WI38 (cell line): Measurements from ENCODE around the gene IGSF23.
A peak's percentile ranks its signal among the peaks of the same experiment; 100 is the strongest.

Source experiments
- H3K4me3 ChIP-seq: 2 replicates; pipeline ENCODE4 v1.5.1; 2011; ENCODE audit warnings: low read depth, mild to moderate bottlenecking, control low read depth, low read length
- TF ChIP-seq, protein P1 (sequence below): IDR thresholded peaks from 2 replicates; pipeline ENCODE4 v1.5.1; 2012; ENCODE audit warnings: low read depth, mild to moderate bottlenecking, control low read depth, low read length

The IGSF23 gene

DNA sequence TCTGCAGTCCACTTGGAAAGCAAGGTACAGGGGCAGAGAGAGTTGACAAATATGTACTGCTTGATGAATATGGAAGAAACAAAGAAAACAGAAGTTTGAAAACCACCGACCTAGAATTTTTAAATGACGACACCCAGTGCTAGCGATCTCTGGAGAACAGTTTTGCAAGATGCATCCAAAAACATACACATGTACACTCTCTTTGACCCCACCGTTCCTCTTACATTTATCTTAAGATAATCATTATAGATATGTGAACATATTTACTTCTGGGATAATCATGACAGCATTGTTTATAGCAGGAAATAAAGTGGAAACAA, 40.8 kb upstream of the IGSF23 start:
- no peak overlapping the region for H3K4me3 ChIP-seq
- TF ChIP-seq, protein P1, sequence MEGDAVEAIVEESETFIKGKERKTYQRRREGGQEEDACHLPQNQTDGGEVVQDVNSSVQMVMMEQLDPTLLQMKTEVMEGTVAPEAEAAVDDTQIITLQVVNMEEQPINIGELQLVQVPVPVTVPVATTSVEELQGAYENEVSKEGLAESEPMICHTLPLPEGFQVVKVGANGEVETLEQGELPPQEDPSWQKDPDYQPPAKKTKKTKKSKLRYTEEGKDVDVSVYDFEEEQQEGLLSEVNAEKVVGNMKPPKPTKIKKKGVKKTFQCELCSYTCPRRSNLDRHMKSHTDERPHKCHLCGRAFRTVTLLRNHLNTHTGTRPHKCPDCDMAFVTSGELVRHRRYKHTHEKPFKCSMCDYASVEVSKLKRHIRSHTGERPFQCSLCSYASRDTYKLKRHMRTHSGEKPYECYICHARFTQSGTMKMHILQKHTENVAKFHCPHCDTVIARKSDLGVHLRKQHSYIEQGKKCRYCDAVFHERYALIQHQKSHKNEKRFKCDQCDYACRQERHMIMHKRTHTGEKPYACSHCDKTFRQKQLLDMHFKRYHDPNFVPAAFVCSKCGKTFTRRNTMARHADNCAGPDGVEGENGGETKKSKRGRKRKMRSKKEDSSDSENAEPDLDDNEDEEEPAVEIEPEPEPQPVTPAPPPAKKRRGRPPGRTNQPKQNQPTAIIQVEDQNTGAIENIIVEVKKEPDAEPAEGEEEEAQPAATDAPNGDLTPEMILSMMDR = no peak

DNA sequence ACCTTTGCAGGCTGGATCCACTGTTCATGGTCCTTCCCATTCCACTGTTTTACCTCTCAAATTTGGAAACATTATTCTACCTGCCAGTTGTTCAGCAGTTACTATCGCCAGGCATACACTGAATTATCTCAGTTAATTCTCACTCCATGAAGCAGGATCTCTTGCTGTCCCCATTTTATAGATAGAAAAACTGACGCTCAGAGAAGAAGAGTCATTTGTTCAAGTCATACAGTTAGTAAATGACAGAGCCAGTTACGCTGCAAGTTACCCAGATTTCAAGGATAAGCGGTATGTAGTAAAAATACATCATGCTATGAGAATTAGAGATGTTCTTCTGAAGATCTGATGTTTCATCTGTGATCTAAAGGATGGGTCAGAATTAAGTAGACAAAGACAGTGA, 40.2 kb upstream of the IGSF23 start:
- H3K4me3 ChIP-seq = no peak overlapping the region

DNA sequence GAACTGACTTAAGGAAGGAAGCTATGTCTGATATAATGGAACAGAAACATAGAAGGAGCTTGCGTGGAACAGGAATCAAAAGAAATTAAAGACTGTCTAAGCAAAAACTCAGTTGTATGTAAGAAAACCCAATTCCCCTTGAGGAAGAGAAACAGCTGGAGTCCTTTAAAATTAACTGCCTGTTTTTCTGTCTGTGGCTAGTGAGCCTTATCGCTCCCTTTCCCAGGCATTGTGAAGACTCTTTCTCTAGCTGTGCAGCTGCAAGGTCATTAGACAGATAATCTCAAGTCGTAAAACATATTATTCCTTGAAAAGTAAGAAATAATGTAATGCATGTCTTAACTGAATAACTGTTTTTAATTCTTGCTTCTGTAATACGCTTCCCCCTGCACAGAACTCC, 39.7 kb upstream of the IGSF23 start:
- H3K4me3 ChIP-seq = no peak overlapping the region
- TF ChIP-seq, protein P1 = no peak

More for the DNA sequence above, 40.2 kb upstream of the IGSF23 start:
- TF ChIP-seq, protein P1 = no peak

DNA sequence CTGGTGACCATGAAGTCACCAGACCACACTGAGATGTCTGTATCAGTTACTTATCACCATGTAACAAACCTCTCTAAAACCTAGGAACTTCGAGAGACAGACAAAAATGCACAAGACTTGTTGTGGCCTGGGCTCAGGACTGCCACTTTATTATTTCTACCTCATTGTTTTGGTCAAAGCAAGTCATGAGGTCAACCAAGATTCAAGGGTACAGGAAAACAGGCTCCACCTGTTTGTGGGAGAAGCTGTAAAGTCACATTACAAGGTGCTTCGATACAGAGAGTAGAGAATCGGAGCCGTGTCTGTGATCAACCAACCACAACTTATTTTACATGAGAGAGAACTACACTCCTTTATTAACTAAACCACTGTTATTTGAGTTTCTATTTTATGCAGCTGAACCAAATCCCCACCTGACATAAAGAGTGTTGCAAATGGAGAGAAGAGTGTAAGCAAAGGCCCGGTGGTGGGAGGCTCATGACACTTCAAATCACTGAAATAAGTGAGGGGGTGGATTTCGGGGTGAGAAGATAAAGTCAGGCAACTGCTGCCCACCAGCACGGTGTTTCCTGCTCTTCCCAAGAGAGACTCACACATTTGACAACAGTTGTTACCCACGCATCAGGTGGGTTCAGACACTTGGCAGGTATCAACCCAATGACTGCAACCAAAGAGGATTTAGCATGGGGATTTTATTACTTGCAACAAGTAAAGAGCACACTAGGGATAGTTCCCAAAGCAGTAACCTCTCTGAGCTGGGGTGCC, 39.0 kb upstream of the IGSF23 start:
- TF ChIP-seq, protein P1 = no peak
- H3K4me3 ChIP-seq = no peak overlapping the region

DNA sequence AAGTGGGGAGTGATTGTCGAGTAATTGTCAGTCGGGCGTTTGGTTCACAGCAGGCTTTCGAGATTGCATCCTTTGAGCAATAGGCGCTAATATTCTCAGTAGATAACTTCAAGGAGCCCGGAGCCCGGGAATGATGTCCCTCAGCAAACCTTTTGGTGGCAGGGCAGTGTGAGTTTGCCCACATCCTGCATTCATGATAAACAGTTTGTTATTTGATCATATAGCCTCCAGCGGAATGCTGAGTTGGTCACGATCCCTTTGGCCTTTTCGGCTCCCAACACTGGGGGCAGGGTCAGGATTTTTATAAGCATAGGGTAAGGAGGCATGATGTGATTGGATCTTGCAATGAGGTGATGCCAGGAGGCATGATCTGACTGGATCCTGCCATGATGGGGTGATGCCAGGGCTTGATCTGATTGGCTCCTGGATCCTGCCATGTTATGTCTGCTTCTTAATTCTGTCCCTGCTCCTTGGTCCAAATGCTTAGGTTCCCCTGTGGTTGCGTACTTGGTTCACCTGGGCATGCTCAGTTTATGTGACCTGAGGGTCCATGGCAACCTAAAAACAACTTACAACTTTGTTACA, 38.2 kb upstream of the IGSF23 start:
- no peak overlapping the region for H3K4me3 ChIP-seq
- TF ChIP-seq, protein P1 = no peak

DNA sequence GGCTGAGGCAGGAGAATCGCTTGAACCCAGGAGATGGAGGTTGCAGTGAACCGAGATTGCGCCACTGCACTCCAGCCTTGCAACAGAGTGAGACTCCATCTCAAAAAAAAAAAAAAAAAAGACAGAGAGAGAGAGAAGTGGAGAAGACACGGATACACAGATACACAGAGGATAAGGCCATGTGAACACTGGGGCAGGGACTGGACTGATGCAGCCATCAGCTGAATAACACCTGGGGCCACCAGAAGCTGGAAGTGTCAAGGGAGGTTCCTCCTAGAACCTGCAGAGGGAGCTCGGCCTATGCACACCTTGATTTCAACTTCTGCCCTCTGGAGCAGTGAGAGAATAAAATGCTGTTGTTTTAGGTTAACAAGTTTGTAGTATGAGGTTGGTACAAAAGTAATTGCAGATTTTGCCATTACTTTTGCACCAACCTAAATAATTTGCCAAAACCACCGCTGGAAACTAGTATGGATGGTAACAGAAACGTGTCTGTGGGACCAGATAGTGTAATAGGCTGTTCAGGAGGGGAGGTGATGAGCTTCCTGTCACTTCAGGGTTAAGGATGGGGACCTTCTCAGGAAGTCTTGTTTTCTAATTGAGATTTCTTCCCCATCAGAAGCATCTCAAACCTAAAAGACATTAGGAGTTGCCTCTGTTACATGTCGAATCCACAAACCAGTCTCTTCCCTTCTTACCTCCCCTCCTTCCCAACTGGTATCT, 36.4 kb upstream of the IGSF23 start:
- H3K4me3 ChIP-seq = no peak overlapping the region
- TF ChIP-seq, protein P1 = 0 out of 2 replicates have a peak, but pooled peaks have one; percentile 4

DNA sequence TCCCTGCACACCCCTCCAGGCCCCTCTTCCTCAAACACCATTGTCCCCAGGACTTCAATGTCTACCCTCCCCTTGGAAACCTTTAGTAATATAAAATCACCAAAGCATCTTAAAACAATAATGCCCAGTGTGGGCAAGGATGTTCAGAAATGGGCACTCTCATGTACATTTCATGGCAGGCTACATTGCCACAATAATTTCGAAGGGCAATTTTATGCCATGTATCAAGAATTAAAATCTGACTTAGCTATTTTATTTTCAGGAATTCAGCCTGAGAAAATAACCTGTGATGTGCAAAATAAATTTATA, 35.8 kb upstream of the IGSF23 start:
- TF ChIP-seq, protein P1 = no peak
- no peak overlapping the region for H3K4me3 ChIP-seq
